H1 (cell line): ENCODE measurements around the gene MSI2. TPM values are rescaled to one million over a fixed set of nuclear protein-coding genes. Genes with fewer than 3 reads are reported as not detected.

Experiments used
- NRF1 ChIP-seq: IDR thresholded peaks from 2 replicates; pipeline ENCODE4 v1.6.1; 2011; ENCODE audit warnings: mild to moderate bottlenecking, low read depth, low read length, improper control_type of control experiment
- RNF2 ChIP-seq: fragments of 200-900, 300-1000 bp; sonication (generic); IDR thresholded peaks from 2 replicates; pipeline ENCODE4 v1.7.1; 2016; ENCODE audit warnings: borderline replicate concordance, low read depth, mild to moderate bottlenecking, antibody characterized with exemption, low read length; ENCODE audit not compliant: poor library complexity, severe bottlenecking; ENCODE audit errors: missing control alignments
- polyA plus RNA-seq, 7 experiments: library from polyadenylated mRNA; depleted of rRNA in 3 of 7; stranded (reverse) in 5 of 7; unstranded in 2 of 7; fragments of >200 nt in 5 of 7; fragments of 200-250 nt in 2 of 7; gene quantifications; 1 replicate in 5 of 7; 2 replicates in 1 of 7; 4 replicates in 1 of 7; pipeline versions ENCODE4 v1.2.1 to v1.2.3, GENCODE V29; 2011 to 2013; ENCODE audit warnings: missing spikeins in 2 of 7, mixed read lengths in 2 of 7
- total RNA-seq: library from RNA; stranded (reverse); fragmentation: NEBNext Ultra II Directional; extraction: Animal tissue kit (Norgen Biotek cat#: 25700); gene quantifications from 2 replicates; pipeline ENCODE4 v1.2.1, GENCODE V29; 2021
- TF ChIP-seq, protein P1 (sequence below): IDR thresholded peaks from 2 replicates; pipeline ENCODE4 v1.6.1; 2011; ENCODE audit warnings: low read length, improper control_type of control experiment

The MSI2 gene
- total and polyA plus RNA-seq, 2 of the 8 experiments (the other 6 are each of a cell fraction or from before 2014, with no cell fraction given): 36.7 to 80.6 TPM

DNA sequence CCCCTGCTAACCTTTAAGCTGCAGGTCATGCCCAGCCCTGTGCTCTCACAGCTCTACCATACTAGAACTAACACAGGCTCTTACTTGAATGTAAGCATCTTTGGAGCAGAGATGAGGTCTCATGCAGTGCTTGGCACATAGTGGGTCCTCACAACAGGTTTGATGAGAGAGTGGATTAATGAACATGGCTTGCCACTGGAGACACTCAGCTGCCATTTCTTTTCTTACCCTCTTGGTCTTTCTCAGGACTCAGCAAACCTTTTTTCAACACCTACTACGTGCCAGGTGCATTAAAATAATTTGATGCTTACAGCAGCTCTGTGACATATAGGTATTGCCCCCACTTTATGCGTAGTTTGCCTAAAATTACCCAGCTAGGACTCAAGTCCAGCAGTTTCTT is 133.2 kb downstream of the MSI2 start (continued):
- no peak for TF ChIP-seq RNF2
- TF ChIP-seq NRF1: no peak
- TF ChIP-seq, protein P1, sequence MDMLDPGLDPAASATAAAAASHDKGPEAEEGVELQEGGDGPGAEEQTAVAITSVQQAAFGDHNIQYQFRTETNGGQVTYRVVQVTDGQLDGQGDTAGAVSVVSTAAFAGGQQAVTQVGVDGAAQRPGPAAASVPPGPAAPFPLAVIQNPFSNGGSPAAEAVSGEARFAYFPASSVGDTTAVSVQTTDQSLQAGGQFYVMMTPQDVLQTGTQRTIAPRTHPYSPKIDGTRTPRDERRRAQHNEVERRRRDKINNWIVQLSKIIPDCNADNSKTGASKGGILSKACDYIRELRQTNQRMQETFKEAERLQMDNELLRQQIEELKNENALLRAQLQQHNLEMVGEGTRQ: no peak
